Measurements from ENCODE around the gene MRAS.
"Not testable (repeated sequence)": the region's sequence is repeated elsewhere in the genome, so short reads cannot be mapped to it uniquely, and the experiment has no call there.

Gene MRAS

DNA sequence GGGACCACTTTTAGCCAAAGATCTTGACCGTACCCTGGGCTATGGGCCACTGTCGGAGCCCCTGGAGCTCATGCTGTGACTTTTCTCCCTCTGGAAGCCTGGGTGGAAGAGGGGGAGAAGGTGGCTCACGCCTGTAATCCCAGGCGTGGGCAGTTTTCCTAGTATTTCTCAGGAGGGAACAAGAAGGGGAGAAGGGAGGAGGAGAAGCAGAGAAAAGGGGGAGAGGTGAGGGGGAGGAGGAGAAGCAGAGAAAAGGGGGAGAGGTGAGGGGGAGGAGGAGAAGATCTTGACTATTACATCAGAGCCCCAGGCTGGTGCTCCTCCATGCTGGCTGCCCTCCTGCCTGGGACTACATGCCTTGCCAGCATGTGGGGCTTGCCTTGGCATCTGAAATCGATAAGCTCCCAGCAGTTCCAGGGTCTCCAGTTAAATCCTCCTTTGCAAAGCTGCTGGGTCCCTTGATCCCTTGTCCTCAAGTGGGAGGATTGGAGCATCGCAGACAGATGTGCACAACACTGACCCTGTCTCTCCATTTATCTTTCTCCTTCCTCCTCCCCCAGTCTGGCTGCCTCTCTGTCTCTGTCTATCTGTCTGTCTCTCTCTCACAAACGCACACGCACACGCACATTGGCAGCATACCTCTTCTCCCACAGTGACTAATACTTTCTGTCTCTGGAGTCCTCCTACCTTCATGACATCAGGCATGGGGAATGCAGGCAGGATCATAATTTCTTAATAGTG, 41.6 kb downstream of the MRAS start:
- DNase-seq (ENCODE audit: low read depth in 2 of 2): peak; percentile 86

GRCh38 chr3:138390582-138390932, 42.2 kb downstream of the MRAS start:
- no peak for DNase-seq (ENCODE audit: low read depth in 2 of 2)

GRCh38 chr3:138394156-138394555, 45.8 kb downstream of the MRAS start:
- DNase-seq (ENCODE audit: low read depth in 2 of 2): no peak

DNA sequence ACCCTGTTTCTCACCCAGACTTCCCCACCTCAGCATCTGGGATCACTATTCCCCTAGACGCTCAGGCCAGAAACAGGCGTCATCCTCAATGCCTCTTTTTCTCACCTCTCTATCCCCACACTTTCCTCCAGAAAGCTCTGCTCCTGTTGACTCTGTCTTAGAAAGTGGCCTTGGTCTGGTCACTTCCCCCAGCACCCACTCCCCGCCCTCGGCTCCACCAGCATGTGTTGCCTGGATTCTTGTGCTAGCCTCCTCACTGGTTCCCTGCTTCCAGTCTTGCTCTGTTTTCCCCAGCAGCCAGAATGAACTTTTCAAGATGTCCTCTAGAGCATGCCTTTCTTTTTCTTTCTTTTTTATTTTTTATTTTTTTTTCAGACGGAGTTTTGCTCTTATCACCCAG, 46.3 kb downstream of the MRAS start:
- no peak for DNase-seq (ENCODE audit: low read depth in 2 of 2)

- DNase-seq (ENCODE audit: low read depth in 2 of 2): no peak
Observed at GRCh38 chr3:138395865-138396751, 47.7 kb downstream of the MRAS start.

- no peak for DNase-seq (ENCODE audit: low read depth in 2 of 2)
Observed at GRCh38 chr3:138396752-138397410, 48.5 kb downstream of the MRAS start.

DNA sequence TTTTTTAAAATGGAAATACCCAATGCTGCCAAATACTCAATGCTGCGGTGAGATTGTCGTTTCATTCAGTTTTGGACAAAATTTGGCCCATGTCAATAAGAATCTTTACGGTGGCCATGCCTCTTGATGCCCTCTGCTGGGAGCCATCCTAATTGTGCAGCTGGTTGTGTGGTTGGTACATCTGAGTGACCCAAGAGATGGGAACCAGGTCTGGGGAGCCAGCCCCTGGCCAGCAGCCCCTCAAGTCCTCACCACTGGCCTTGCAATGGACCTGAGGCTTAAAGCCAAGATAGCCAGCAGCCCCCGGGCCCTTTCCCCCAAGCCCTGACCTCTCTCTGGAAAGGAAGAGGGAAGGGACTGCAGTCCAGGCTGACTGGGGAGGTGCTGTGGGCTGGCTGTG, 49.6 kb downstream of the MRAS start:
- no peak for DNase-seq (ENCODE audit: low read depth in 2 of 2)

DNA sequence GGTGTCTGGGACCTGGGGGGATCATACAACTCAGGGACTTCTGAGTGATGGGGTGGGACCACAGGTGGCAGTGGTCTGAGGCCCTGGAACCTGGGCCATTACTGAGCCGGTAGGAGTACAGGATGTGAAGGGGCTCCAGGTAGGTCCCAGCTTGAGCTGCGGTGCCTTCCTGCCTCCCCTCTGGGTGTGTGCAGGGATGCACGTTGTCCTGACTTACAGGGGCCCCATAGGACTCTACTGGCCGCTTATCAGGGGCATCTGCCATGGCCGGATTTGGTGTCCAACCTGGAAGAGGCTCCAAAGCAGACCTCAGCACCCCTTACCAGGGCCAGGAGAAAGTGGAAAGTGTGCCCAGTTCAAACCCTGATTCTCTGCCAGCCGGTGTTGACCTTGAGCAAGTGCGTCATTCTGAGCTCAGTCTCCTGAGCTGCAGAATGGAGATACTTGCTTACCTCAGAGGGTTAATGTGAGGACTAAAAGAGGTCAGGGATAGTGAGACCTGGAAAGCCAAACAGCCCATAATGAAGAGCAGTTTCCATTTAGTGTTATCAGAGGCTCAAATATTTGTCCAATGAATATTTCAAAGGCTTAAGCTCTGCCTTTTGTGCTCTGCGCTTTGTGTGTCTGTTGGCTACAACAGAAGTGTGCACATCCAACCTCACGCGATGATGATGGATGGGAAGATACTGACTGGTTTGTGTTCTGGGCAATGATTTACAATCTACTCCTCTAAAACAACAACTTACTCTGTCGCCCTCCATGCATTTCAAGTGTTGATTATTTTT, 50.6 kb downstream of the MRAS start:
- no peak for DNase-seq (ENCODE audit: low read depth in 2 of 2)

DNA sequence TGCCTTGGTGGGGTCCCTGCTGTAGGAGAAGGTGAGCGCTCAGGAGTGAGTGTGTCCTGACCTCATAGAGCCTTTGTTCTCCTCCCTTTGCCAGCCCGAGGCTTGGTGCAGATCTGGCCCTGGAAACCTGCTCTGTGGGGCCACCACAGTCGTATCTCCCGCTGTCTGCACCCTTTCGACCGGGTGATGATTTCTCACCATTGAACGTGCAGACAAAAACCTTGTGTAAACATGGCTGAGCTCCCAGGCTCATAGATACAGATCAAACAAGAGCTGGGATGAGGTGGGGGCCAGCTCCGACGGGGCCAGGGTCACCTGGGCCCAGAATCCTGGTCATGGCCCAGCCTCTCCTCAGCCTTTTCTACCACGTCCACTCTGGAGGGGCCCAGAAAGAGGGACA, 51.4 kb downstream of the MRAS start:
- DNase-seq (ENCODE audit: low read depth in 2 of 2): no peak

- DNase-seq (ENCODE audit: low read depth in 2 of 2): no peak
Observed at GRCh38 chr3:138400651-138401070, 52.3 kb downstream of the MRAS start.

DNA sequence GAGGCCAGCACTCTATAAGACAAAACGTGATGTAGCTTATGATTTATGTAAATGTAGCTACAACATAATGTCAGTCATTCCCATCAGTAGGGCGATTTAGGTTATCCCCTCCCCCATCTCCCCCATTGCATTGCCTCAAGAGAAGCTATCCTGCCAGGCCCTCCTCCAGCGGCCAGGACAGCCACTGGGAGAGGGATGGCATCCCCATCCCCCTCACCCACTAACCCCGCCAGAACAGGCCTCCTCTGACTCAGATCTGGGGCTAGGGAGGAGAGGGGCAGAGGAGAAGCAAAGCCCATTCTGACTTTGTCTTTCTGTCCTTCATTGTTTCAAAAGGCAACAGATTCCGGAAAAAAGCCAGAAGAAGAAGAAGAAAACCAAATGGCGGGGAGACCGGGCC, 53.5 kb downstream of the MRAS start:
- DNase-seq (ENCODE audit: low read depth in 2 of 2): no peak

DNA sequence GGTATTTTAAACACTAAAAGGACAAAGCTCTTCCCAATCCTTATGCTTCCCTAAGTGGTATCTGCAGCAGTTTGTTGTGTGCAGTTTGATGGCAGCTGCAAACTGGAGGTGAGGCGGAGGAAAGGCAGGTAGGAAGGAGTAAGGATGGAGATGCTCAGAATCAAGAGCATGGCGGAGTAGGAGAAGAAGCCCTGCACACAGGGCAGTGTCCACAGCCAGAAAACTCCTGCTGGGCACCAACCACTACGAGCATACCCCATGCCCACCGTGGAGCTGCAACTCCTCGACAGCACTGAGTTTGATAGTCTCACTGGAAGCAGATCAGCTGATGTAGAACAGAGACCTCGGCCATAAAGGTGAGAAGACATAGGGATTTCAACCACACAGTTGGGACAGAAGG, 55.7 kb downstream of the MRAS start:
- no peak for DNase-seq (ENCODE audit: low read depth in 2 of 2)

DNA sequence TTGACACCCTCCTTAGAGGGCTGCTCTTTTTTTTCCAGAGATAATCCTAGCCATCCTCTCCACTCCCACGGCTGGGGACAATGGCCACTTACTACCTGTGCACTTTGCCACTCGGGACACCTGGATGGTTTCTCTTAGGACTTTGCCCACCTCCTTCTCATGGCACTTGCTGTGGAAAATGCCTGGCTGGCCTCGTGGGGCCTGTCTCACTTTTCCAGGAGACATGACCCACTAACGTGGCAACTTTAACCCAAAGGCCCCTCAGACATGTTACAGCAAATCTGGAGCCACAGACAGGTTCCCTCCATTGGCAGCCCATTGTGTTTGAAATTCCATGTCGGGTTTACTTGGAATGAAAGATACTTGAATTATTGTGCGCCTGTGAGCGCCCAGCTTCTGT, 56.6 kb downstream of the MRAS start:
- DNase-seq (ENCODE audit: low read depth in 2 of 2): no peak

- no peak for DNase-seq (ENCODE audit: low read depth in 2 of 2)
Observed at GRCh38 chr3:138405486-138405885, 57.1 kb downstream of the MRAS start.

DNA sequence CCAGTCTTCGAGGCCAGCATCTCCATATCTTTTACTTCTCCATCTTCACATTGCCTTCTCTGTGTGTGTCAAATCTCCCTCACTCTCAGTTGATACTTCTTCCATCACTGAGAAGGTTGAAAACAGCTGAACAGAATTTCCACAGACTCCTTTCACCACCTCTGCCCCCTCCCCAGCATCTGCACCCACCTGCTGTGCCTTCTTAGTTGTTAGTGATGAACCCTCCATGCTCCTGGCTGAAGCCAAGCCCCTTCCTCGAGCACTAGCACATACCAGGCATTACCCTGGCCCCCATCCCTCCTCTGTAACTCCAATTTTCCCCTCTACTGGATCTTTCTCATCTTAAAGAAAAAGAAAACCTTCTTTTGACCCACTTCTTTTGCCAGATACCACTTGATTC, 58.2 kb downstream of the MRAS start:
- no peak for DNase-seq (ENCODE audit: low read depth in 2 of 2)

GRCh38 chr3:138407236-138407907, 59.0 kb downstream of the MRAS start:
- no peak for DNase-seq (ENCODE audit: low read depth in 2 of 2)

DNA sequence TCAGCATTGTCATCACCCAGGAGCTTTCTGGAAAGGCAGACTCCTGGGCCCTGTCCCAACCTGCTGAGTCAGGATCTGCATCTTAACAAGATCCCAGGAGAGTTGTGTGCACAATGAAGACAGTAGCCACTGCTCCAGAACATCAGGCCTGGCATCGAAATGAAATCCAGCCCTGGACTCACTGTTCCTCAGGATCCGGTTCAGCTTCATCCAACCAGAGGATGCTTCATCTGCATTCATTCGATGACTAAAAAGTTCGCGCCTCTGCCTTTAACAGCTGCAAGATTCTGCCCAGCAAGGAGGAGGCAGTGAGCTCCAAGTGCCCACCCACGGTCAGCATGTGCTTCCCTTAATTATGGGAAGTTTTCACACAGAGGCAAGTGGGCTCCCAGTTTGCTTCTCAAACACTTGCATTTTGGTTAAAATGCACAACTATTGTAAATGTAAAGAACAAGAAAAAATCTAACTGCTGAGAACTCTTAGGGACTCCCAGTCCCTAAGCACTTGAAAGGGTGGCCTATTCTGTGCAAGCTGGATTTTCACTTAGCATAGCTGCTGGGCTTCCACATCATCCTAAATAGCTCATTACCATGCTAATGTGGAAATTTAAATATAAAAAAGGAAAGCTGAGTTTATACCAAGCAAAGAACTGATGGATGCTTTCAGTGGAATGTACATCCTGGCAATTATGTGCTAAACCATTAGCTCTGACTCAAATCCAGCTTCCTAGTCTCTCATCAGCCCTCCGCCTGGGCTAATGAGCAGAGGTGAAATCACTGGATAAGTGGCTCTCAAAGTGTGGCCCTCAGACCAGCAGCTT, 60.6 kb downstream of the MRAS start:
- DNase-seq (ENCODE audit: low read depth in 2 of 2): no peak

DNA sequence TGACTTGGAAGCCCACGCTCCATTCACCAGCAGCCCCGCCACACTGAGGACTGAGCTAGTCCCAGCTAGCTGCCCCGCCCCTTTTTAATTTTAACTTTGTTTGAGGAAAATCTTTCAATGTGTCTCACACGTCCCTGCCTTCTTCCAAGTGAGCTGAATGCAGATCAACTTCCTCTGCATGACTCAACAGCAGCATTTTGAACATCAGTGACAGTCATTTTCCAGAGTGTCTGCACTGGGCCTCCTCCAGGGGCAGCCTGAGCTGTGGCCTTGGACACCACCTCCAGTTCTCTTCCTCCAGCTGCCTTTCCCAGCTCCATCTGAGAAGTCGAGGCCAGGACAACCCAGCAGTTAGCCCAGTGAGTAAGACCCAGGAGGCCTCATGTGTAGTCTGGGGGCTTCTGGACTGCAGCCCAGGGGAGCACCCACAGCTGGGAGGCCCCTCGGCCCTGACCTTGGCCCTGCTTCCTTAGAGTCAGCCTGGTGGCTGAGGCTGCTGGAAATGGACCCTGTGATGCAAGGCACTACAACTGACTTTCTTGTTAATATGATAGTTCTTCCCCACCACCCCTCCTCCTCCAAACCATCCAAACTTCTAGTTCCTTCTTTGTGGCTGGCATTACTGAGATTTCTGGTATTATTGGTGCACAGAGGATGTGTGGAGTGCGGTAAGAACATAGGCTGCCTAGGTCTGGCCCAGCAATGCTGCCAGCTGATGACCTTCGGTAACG, 64.6 kb downstream of the MRAS start:
- no peak for DNase-seq (ENCODE audit: low read depth in 2 of 2)

GRCh38 chr3:138416236-138416635, 67.9 kb downstream of the MRAS start:
- DNase-seq (ENCODE audit: low read depth in 2 of 2): not testable (repeated sequence)

- peak; percentile 51 to 56 for DNase-seq (ENCODE audit: low read depth in 2 of 2)
Observed at GRCh38 chr3:138417559-138417982, 69.2 kb downstream of the MRAS start.

All from fibroblast of skin of left biceps (primary cell).